RWPE2 (cell line): Measurements from ENCODE around the gene MCM9.

Experiments
- ATAC-seq: fragments of 200-7000 bp; cut with Tn5 transposase; 3 replicates; pipeline ENCODE4 v1.9.1; 2021; ENCODE audit warnings: low read depth
- DNase-seq: peaks from one replicate; pipeline ENCODE4 v3.0.0-alpha.2; 2020; ENCODE audit warnings: low spot score
- H3K27ac ChIP-seq: fragments of 450-650 bp; 2 replicates; pipeline ENCODE4 v1.5.1; 2017; ENCODE audit warnings: mild to moderate bottlenecking; ENCODE audit not compliant: poor library complexity, severe bottlenecking
- H3K27me3 ChIP-seq: fragments of 250-450 bp; sonication (Bioruptor Pico); 2 replicates; pipeline ENCODE4 v1.5.1; 2021; ENCODE audit warnings: mild to moderate bottlenecking, moderate library complexity; ENCODE audit not compliant: insufficient read depth, poor library complexity, severe bottlenecking
- H3K36me3 ChIP-seq: fragments of 250-450 bp; sonication (Bioruptor Pico); 2 replicates; pipeline ENCODE4 v1.5.1; 2020; ENCODE audit warnings: low read depth, mild to moderate bottlenecking, moderate library complexity
- H3K4me1 ChIP-seq: fragments of 250-450 bp; sonication (Bioruptor Pico); 2 replicates; pipeline ENCODE4 v1.5.1; 2021; ENCODE audit warnings: mild to moderate bottlenecking, moderate library complexity; ENCODE audit not compliant: insufficient read depth, poor library complexity, severe bottlenecking
- H3K4me3 ChIP-seq: fragments of 250-450 bp; sonication (Bioruptor Pico); 2 replicates; pipeline ENCODE4 v1.5.1; 2021; ENCODE audit warnings: mild to moderate bottlenecking, moderate library complexity; ENCODE audit not compliant: severe bottlenecking
- H3K9me3 ChIP-seq: fragments of 250-450 bp; sonication (Bioruptor Pico); 2 replicates; pipeline ENCODE4 v1.5.1; 2021; ENCODE audit warnings: mild to moderate bottlenecking, moderate library complexity; ENCODE audit not compliant: severe bottlenecking
- TF ChIP-seq, protein P1 (sequence below): fragments of 450-650 bp; IDR thresholded peaks from one replicate; pipeline ENCODE4 v1.5.1; 2017; ENCODE audit warnings: mild to moderate bottlenecking, moderate library complexity; ENCODE audit not compliant: poor library complexity, severe bottlenecking

Gene MCM9

DNA sequence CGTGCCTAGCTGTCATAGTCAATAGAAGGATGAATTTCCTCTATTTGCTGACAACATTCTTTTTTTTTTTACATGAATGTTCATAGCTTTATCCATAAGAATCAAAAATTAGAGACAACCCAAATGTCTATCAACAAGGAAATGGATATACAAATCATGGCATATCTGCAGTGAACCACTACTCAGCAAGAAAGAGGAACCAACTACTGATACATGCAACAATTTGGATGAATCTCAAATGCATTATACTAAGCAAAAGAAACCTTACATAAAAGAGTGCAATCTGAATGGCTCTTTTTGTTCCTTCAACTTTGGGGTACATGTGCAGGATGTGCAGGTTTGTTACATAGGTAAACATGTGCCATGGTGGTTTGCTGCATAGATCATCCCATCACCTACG is 17.7 kb upstream of the MCM9 start:
- no peak for ATAC-seq
- Histone ChIP-seq H3K9me3 (no peaks in the 10 kb centered on the region), H3K27me3 (no peaks in the 10 kb centered on the region), H3K36me3 (no peaks in the 10 kb centered on the region), H3K4me3 (no peak overlapping the region), H3K4me1 (no peaks in the 10 kb centered on the region), H3K27ac (no peak overlapping the region)
- TF ChIP-seq, protein P1, sequence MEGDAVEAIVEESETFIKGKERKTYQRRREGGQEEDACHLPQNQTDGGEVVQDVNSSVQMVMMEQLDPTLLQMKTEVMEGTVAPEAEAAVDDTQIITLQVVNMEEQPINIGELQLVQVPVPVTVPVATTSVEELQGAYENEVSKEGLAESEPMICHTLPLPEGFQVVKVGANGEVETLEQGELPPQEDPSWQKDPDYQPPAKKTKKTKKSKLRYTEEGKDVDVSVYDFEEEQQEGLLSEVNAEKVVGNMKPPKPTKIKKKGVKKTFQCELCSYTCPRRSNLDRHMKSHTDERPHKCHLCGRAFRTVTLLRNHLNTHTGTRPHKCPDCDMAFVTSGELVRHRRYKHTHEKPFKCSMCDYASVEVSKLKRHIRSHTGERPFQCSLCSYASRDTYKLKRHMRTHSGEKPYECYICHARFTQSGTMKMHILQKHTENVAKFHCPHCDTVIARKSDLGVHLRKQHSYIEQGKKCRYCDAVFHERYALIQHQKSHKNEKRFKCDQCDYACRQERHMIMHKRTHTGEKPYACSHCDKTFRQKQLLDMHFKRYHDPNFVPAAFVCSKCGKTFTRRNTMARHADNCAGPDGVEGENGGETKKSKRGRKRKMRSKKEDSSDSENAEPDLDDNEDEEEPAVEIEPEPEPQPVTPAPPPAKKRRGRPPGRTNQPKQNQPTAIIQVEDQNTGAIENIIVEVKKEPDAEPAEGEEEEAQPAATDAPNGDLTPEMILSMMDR: no peak
- no peak for DNase-seq

DNA sequence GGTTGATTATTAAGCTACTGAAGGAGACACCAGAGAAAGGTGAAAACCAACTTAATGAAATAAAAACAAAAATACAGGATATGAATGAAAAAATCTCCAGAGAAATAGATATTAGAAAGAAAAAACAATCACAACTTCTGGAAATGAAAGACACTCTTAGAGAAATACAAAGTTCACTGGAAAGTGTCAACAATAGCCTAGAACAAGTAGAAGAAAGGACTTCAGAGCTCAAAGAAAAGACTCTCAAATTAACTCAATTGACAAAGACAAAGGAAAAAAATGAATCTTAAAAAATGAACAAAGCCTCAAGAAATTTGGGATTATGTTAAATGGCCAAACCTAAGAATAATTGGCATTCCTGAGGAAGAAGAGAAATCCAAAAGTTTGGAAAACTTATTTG is 10.3 kb upstream of the MCM9 start:
- DNase-seq (no peak), ATAC-seq (no peak)
- no peaks in the 10 kb centered on the region for H3K4me1 ChIP-seq
- H3K27me3 ChIP-seq: no peaks in the 10 kb centered on the region
- H3K4me3 ChIP-seq: no peak overlapping the region
- H3K27ac ChIP-seq: no peak overlapping the region
- no peaks in the 10 kb centered on the region for H3K9me3 ChIP-seq
- H3K36me3 ChIP-seq: no peaks in the 10 kb centered on the region
- TF ChIP-seq, protein P1: no peak

DNA sequence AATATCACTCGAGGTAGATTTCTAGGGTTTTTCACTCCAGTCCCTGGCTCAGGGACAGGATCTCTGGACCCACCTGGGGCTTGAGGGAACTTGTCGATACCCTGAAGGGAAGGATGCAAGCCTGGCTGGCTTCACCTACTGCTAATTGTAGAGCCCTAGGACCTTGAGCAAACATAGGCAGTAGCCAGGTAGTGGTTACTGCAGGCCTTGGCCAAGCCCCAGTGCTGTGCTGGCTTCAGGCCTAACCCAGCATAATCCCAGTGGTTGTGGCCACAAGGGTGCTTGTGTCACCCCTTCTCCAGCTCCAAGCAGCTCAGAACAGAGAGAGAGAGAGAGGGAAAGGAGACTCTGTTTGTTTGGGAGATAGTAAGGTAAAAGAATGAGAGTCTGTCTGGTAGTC is 5.8 kb upstream of the MCM9 start:
- H3K9me3 ChIP-seq: no peaks in the 10 kb centered on the region
- H3K36me3 ChIP-seq: no peaks in the 10 kb centered on the region
- no peak overlapping the region for H3K27ac ChIP-seq
- no peak for ATAC-seq
- no peak for DNase-seq
- H3K4me3 ChIP-seq: no peak overlapping the region
- H3K4me1 ChIP-seq: no peaks in the 10 kb centered on the region
- TF ChIP-seq, protein P1: no peak
- H3K27me3 ChIP-seq: no peaks in the 10 kb centered on the region

DNA sequence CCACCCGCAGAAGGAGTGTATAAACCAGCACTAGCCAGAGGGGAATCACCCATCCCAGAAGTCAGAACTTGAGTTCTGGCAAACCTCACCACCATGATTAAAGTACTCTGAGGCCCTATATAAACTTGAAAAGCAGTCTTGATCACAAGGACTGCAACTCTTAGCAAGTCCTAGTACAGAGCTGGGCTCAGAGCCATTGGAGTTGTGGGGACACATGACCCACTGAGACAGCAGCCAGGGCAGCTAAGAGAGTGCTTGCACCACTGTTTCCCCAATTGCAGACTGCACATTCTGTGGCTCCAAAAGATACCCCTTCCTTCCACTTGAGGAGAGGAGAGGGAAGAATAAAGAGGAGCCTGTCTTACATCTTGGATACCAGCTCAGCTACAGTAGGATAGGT is 4.7 kb upstream of the MCM9 start:
- Histone ChIP-seq H3K4me3 (no peak overlapping the region), H3K27me3 (no peaks in the 10 kb centered on the region), H3K4me1 (no peaks in the 10 kb centered on the region), H3K27ac (no peak overlapping the region), H3K36me3 (no peaks in the 10 kb centered on the region), H3K9me3 (no peaks in the 10 kb centered on the region)
- TF ChIP-seq, protein P1: no peak
- ATAC-seq: no peak
- no peak for DNase-seq

DNA sequence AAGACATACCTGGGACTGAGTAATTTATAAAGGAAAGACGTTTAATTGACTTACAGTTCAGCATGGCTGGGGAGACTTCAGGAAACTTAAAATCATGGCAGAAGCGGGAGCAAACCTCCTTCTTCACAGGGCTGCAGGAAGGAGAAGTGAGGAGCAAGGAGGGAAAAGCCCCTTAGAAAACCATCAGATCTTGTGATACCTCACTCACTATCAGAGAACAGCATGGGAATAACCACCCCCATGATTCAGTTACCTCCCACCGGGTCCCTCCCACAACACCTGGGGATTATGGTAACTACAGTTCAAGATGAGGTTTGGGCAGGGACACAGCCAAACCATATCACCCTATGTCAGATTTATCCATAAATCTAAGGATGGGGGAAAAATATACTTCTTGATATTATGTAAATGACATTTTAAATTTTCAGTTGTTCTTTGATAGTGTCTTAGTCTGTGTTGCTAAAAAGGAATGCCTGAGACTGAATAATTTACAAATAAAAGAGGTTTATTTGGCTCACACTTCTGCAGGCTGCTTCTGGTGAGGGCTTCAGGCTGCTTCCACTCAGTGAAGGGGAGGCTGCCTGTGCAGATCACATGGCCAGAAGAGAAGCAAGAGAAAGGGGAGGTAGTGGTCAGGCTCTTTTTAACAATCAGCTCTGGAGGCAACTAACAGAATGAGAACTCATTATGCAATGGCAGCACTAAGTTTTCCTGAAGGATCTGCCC is 1.2 kb upstream of the MCM9 start:
- TF ChIP-seq, protein P1: no peak
- no peaks in the 10 kb centered on the region for H3K27me3 ChIP-seq
- H3K4me1 ChIP-seq: no peaks in the 10 kb centered on the region
- ATAC-seq: no peak
- H3K36me3 ChIP-seq: peaks cover 17% of the 10 kb centered on the region
- DNase-seq: no peak
- H3K4me3 ChIP-seq: no peak overlapping the region
- H3K27ac ChIP-seq: no peak overlapping the region
- H3K9me3 ChIP-seq: no peaks in the 10 kb centered on the region
